Kidney capillary endothelial cell (primary cell): Measurements from ENCODE around the gene WNT4.

Source experiments
- DNase-seq: peaks from one replicate; pipeline ENCODE4 v3.0.0-alpha.2; 2018; ENCODE audit warnings: low spot score

The WNT4 gene

GRCh38 chr1:22143065-22144033 is at the start of gene WNT4:
TSS of gene WNT4 (minus strand) at chr1:22143097. CDS start at chr1:22142922, 175 bp downstream.
- DNase-seq = no peak

- no peak for DNase-seq
Observed at GRCh38 chr1:22190731-22191130, 47.8 kb upstream of the WNT4 start.

- no peak for DNase-seq
Observed at GRCh38 chr1:22190251-22190650, 47.4 kb upstream of the WNT4 start.

- no peak for DNase-seq
Observed at GRCh38 chr1:22189619-22190018, 46.7 kb upstream of the WNT4 start.

GRCh38 chr1:22188914-22189313 is 46.0 kb upstream of the WNT4 start:
- no peak for DNase-seq

- no peak for DNase-seq
Observed at GRCh38 chr1:22188436-22188835, 45.5 kb upstream of the WNT4 start.

GRCh38 chr1:22186311-22186710 is 43.4 kb upstream of the WNT4 start:
- DNase-seq = no peak

GRCh38 chr1:22184892-22185612 is 42.2 kb upstream of the WNT4 start:
- no peak for DNase-seq

- no peak for DNase-seq
Observed at GRCh38 chr1:22184454-22184853, 41.6 kb upstream of the WNT4 start.

- no peak for DNase-seq
Observed at GRCh38 chr1:22182715-22183114, 39.8 kb upstream of the WNT4 start.

GRCh38 chr1:22179197-22179803 is 36.4 kb upstream of the WNT4 start:
- DNase-seq = no peak

- DNase-seq = no peak
Observed at GRCh38 chr1:22177354-22178003, 34.6 kb upstream of the WNT4 start.

- DNase-seq = no peak
Observed at GRCh38 chr1:22176258-22176657, 33.4 kb upstream of the WNT4 start.

GRCh38 chr1:22174446-22175220 is 31.7 kb upstream of the WNT4 start:
- no peak for DNase-seq

GRCh38 chr1:22171951-22172715 is 29.2 kb upstream of the WNT4 start:
- DNase-seq = no peak

GRCh38 chr1:22169816-22170215 is 26.9 kb upstream of the WNT4 start:
- no peak for DNase-seq

- DNase-seq = no peak
Observed at GRCh38 chr1:22168412-22168973, 25.6 kb upstream of the WNT4 start.

GRCh38 chr1:22166439-22166838 is 23.5 kb upstream of the WNT4 start:
- no peak for DNase-seq

- no peak for DNase-seq
Observed at GRCh38 chr1:22164841-22165808, 22.2 kb upstream of the WNT4 start.
